GM12878 (cell line): ENCODE data around the gene GMDS. TPM values are rescaled to one million over a fixed set of nuclear protein-coding genes. Genes with fewer than 3 reads are reported as not detected.

ENCODE experiments used
- KLF5 ChIP-seq: fragments of 450-650 bp; IDR thresholded peaks from 2 replicates; pipeline ENCODE4 v1.6.1; 2014; ENCODE audit warnings: mild to moderate bottlenecking; ENCODE audit not compliant: partially characterized antibody
- LARP7 ChIP-seq: fragments of 450-650 bp; IDR thresholded peaks from 2 replicates; pipeline ENCODE4 v1.6.1; 2017; ENCODE audit warnings: mild to moderate bottlenecking
- NFXL1 ChIP-seq: fragments of 450-650 bp; IDR thresholded peaks from 2 replicates; pipeline ENCODE4 v1.6.1; 2017; ENCODE audit warnings: antibody characterized with exemption, mild to moderate bottlenecking, borderline replicate concordance
- RFX5 ChIP-seq: IDR thresholded peaks from 2 replicates; pipeline ENCODE4 v1.6.1; 2011; ENCODE audit warnings: low read depth, low read length, improper control_type of control experiment
- TCF3 ChIP-seq: IDR thresholded peaks from 2 replicates; pipeline ENCODE4 v1.6.1; 2012; ENCODE audit warnings: low read depth, mild to moderate bottlenecking, low read length, borderline replicate concordance; ENCODE audit not compliant: insufficient read depth
- ZBTB11 ChIP-seq: fragments of 450-650 bp; formaldehyde crosslinking; IDR thresholded peaks from 2 replicates; pipeline ENCODE4 v1.5.0; 2022; ENCODE audit warnings: mild to moderate bottlenecking, missing genetic modification characterization
- polyA plus RNA-seq, 11 experiments: library from polyadenylated mRNA; depleted of rRNA in 4 of 11; unstranded in 6 of 11; stranded (reverse) in 5 of 11; fragments of >200 nt; fragmentation: Nextera tagmentation in 4 of 11; fragmentation: Illumina TruSeq in 1 of 11; extraction: Ambion mirVana in 4 of 11; extraction: Trizol in 1 of 11; gene quantifications; 1 replicate in 1 of 11; 2 replicates in 10 of 11; pipeline versions ENCODE4 v1.2.1 to v1.2.3, GENCODE V29; 2011 to 2016; ENCODE audit warnings: inconsistent platforms in 2 of 11, missing spikeins in 2 of 11, low read depth in 1 of 11
- total RNA-seq, 4 experiments: library from RNA; depleted of rRNA in 3 of 4; stranded (reverse); fragments of >200 nt in 3 of 4; fragmentation: Illumina TruSeq in 1 of 4; extraction: Trizol in 1 of 4; gene quantifications; 2 replicates each; pipeline versions ENCODE4 v1.2.1 to v1.2.3, GENCODE V29; 2013 to 2021
- TF ChIP-seq, protein P1 (sequence below): fragments of 450-650 bp; formaldehyde crosslinking; IDR thresholded peaks from 2 replicates; pipeline ENCODE4 v1.4.0; 2020; ENCODE audit warnings: mild to moderate bottlenecking, moderate library complexity

Gene GMDS
- total and polyA plus RNA-seq, 10 of the 15 experiments (the other 5 are each of a cell fraction or from before 2014, with no cell fraction given) = 0.61 to 53.8 (median 29.3) TPM

DNA sequence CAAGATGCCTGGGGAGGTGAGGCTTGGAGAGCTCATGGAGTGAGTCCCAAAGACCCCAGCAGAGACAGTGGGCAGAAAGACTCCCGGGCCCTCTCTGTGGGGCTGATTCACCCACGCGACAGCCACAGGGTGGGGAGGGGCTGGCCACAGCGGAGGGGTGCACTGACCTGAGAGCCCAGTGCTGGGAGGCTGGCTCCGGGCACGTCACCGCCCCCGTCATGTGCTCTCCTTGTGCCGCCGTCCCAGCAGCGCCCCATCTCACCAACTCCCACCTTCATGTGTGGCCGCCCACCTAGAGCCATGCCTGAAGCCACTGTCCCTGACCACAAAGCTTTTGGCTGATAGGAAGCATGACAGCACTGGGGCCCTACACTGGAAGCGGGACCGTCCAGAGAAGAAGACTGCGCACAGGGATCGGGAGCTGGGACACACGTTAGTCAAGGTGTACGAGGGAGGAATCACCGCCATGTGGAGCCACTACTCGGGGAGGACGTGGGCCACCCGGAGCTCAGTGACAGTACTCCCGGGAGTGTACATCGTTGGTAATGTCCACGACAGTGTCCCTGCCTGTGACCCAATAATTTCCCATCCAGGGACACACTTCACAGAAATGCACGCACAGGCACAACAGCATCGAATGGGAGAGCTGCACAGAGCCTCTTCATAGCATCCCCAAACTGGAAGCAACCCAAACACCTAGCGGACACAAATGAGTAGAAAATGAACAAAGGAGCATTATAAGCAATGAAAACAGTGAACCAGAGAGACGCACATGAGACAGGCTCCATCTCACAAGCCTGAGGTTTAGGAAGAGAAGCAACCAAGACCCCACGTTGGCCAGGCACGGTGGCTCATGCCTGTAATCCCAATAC is 664.0 kb downstream of the GMDS start (continued):
- TF ChIP-seq ZBTB11 (no peak), NFXL1 (no peak), RFX5 (no peak), LARP7 (no peak), TCF3 (no peak), KLF5 (no peak)
- TF ChIP-seq, protein P1, sequence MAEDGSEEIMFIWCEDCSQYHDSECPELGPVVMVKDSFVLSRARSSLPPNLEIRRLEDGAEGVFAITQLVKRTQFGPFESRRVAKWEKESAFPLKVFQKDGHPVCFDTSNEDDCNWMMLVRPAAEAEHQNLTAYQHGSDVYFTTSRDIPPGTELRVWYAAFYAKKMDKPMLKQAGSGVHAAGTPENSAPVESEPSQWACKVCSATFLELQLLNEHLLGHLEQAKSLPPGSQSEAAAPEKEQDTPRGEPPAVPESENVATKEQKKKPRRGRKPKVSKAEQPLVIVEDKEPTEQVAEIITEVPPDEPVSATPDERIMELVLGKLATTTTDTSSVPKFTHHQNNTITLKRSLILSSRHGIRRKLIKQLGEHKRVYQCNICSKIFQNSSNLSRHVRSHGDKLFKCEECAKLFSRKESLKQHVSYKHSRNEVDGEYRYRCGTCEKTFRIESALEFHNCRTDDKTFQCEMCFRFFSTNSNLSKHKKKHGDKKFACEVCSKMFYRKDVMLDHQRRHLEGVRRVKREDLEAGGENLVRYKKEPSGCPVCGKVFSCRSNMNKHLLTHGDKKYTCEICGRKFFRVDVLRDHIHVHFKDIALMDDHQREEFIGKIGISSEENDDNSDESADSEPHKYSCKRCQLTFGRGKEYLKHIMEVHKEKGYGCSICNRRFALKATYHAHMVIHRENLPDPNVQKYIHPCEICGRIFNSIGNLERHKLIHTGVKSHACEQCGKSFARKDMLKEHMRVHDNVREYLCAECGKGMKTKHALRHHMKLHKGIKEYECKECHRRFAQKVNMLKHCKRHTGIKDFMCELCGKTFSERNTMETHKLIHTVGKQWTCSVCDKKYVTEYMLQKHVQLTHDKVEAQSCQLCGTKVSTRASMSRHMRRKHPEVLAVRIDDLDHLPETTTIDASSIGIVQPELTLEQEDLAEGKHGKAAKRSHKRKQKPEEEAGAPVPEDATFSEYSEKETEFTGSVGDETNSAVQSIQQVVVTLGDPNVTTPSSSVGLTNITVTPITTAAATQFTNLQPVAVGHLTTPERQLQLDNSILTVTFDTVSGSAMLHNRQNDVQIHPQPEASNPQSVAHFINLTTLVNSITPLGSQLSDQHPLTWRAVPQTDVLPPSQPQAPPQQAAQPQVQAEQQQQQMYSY (CRISPR knock-in tag) = no peak
